GF-D8 (cell line): ENCODE results near the gene EID2B.
A peak's percentile ranks its signal among the peaks of the same experiment; 100 is the strongest.

ENCODE experiments used
- DNase-seq: peaks from one replicate; lab custom pipeline; 2025; lab: John Stamatoyannopoulos, UW

EID2B gene

DNA sequence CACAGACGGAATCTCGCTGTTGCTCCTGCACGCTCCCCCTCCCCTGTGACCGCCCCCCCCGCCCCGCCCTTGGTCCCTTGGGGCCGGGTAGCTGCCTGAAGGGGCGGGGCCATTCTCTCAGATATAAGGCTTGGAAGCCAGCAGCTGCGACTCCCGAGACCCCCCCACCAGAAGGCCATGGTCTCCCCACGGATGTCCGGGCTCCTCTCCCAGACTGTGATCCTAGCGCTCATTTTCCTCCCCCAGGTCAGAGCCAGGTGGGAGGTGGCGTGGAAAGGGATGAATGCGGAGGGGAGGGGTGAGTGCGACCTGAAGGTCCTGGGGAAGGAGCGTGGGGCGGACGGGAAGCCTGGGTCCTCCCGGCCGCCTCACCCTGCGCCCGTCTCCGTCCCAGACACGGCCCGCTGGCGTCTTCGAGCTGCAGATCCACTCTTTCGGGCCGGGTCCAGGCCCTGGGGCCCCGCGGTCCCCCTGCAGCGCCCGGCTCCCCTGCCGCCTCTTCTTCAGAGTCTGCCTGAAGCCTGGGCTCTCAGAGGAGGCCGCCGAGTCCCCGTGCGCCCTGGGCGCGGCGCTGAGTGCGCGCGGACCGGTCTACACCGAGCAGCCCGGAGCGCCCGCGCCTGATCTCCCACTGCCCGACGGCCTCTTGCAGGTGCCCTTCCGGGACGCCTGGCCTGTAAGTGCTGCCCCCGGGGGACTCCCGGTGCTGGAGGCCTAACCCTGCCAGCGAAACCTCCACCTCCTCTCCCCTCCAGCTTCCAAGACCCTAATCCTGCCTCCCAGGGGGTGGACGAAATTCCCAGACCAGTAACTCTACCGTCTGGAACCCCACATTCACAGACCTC lies 33.6 kb downstream of the EID2B start, which contains the start of gene DLL3:
TSS of gene DLL3 (plus strand) at position 150 of the 845 bp plus-strand sequence. CDS start at position 178, 28 bp downstream.
- peak; percentile 45 for DNase-seq

DNA sequence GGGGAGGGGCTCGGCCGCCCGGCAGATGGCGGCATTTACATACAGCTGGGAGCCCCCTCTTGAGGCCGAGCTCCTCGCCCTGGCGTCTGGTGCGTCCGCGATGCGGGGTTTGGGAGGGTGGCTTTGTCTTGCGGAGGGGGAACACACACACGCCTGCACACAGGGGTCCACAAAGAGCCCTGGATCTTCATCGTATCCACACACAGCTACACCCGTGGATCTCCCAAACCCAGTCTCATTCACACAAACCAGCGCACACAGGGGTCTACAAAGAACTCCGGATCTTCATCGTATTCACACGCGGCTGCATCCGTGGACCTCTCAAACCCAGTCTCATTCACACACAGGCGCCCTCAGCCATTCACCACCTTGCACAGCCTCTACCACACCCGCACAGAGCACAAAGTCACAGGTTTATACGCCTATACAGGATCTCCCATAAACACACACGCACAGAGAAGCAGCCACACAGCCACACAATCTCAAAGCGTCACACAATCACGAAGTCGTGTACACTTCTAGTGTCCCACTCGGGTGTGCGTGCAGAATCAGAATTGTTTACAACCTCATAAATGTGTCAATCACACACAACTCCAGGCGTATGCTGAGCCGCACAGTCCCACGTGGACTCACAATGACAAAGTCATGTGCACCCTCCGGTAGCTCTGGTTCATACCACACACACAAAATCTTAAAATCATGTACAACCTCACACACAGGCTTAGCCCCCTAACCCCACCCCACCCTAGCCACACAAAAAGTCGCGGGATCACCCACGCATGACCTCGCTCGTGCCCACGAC lies 34.5 kb downstream of the EID2B start:
- peak; percentile 58 for DNase-seq

DNA sequence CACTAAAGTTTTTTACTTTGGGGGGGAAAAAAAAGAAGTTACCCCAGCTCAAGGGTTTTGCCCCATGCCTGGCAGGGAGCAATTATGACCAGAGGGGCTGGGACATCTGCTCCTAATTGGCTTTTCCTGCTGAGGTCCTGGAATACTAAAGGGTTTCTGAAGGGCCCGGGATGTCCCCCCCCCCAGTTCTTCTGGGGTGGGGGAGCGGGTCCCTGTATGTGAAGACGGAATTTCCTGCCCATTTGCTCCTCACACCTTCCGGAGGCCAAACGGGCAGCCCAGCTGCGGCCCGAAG lies 35.0 kb downstream of the EID2B start:
- no peak for DNase-seq

DNA sequence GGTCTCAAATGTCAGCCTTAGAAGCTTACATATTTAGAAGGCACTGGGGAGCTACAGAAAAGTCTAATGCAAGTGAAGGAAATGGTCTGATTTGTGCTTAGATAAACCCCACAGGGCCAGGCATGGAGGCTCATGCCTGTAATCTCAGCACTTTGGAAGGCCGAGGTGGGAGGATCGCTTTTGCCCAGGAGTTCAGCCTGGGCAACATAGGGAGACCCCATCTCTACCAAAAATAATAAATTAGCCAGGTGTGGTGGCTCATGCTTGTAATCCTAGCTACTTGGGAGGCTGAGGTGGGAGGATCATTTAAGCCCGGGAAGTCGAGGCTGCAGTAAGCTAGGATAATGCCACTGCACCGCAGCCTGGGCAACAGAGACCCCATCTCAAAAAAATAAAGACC lies 36.6 kb downstream of the EID2B start:
- no peak for DNase-seq

DNA sequence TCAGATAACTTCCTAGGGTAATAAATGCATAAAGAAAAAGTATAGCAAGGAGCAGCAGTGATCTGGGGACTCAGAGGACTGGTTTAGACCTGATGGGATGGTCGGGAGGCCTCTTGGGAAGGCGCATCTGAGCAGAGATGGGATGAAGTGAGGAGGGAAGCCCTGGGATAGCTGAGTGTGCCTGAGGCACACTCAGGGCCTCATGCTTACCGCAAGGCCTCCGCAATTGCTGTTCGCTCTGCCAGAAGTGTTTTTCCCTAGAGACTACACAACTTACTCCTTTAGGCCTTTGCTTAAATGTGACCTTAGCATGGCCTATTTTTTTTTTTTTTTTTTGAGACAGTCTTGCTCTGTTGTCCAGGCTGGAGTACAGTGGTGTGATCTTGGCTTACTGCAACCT lies 38.0 kb downstream of the EID2B start:
- DNase-seq = no peak

DNA sequence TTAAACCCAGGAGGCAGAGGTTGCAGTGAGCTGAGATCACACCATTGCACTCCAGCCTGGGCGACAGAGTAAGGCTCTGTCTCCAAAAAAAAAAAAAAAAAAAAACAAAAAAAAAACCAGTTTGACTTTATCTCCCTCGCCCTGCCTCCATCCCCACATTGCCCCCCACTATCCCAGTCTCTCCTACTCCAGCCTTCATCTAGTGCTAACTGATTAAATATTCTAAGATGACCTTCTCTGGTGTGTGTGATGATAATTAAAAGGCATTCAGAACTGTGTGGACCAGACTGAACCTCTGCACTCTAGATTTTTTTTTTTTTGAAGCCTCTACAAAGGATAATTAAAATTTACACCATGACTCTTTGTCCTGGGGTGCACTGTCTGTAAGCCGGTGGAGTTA lies 39.9 kb downstream of the EID2B start:
- DNase-seq = no peak

DNA sequence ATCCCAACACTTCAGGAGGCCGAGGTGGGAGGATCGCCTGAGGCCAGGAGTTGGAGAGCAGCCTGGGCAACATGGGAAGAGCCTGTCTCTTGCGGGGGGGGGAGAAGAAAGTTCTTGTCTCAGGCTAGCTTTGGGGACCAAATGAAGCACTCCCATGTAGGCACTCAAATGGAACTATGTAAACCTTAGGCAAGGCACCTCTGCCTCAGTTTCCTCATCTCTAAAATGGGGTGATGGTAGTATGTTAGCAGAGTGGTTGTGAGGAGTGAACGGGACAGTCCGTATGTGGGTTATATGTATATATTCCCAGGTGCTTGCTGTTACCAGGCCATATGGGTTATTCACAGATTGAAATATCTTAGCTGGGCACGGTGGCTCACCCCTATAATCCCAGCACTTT lies 40.4 kb downstream of the EID2B start:
- no peak for DNase-seq

DNA sequence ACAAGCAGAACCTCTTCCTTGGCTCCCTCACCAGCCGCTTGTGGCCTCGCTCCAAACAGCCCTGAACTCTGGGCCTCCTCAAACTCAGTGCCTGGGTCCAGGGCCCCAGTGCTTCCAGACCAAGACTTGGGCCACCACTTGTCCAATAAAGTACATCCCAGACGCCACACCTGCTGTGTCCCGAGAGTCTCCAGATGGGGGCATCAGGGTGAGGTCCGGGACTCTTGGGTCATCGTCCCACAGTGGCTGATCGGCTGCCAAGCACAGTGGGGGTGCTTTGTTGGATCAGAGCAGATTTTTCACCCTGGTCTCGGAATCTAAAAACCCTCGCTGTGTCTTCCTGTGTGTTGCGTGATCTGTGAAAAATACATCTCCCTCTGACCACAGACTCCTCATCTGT lies 42.9 kb downstream of the EID2B start:
- DNase-seq = no peak

DNA sequence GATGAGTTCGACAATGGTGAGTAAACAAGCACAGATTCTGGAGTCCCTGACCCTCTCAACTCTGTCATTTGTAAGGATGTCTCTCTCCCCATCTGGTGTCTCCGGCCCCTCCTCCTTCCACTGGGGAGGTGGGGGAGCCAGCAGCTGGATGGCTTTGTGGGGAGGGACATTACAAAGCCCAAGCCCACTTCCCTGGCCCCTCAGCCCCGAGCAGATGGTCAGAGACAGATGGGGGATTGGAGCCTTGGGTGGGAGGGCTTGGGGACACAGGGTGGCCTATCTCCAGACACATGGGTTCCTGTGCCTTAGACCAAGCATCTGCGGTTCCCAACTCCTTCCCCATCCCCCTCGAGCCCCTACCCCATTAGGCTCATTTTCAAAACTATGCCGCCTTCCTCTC lies 49.5 kb downstream of the EID2B start:
- no peak for DNase-seq

DNA sequence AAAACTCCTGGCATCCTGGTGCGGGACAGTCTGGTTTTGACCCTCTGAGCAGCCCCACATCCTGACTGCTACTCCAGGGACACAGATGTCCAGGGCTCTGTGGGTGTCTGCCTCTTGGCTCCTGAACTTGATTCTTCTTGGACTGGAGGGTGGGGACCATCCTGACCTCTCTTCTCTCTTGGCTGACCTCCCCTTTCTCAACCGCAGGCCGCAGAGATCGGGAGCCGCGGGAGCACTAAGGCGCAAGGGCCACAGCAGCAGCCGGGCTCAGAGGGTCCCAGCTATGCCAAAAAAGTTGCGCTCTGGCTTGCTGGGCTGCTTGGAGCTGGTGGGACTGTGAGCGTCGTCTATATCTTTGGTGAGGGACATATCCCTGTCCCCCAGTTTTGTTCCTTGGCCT lies 51.0 kb downstream of the EID2B start:
- DNase-seq = no peak

DNA sequence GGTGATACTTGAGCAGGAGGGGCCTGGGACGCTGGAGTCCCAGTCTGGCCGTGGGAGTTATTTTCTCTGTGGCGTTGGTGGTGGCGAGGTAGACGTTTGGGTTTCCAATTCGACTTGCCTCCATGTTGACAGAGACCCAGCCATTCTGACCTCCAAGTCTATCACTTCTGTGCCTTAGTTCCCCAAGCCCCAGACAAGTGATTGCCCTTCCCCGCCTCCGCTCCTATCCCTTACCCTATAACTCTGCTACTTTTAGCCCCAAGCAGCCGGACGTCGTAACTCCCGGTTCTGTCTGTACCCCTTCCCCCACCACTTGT lies 51.5 kb downstream of the EID2B start:
- no peak for DNase-seq
